Breast epithelium (tissue), 3 donors: Measurements from ENCODE around the gene BPI.

Experiments used
- CTCF ChIP-seq, 3 donors: fragments of 450-650 bp; IDR thresholded peaks; one replicate each; pipeline ENCODE4 v1.5.1; 2016 to 2017; ENCODE audit warnings: antibody characterized with exemption in 3 of 3, mild to moderate bottlenecking in 3 of 3, moderate library complexity in 3 of 3
- POLR2AphosphoS5 ChIP-seq, 3 donors: sonication (generic); formaldehyde crosslinking; IDR thresholded peaks; one replicate each; pipeline ENCODE4 v1.6.1; 2017; ENCODE audit warnings: antibody characterized with exemption in 3 of 3

- TF ChIP-seq CTCF (IDR thresholded peaks at IDR 0.05) (no peak), POLR2AphosphoS5 (IDR thresholded peaks at IDR 0.05) (no peak)
Observed at GRCh38 chr20:38262931-38263330, 41.0 kb upstream of the BPI start.
